T-helper 17 cell (primary cell): Measurements from ENCODE around the gene CD59. TPM values are rescaled to one million over a fixed set of nuclear protein-coding genes. Genes with fewer than 3 reads are reported as not detected.
A peak's percentile ranks its signal among the peaks of the same experiment; 100 is the strongest.

Experiments
- ATAC-seq: fragments of 150-1000 bp; cut with Tn5 transposase; 2 replicates; pipeline ENCODE4 v1.10.0; 2021; ENCODE audit warnings: mild to moderate bottlenecking, moderate library complexity
- DNase-seq, 3 donors: peaks; one replicate each; pipeline versions ENCODE4 v3.0.0 to v3.0.0-alpha.2; 2020 to 2021
- H3K9me3 ChIP-seq: one replicate; pipeline ENCODE4 v1.7.0; 2013; ENCODE audit warnings: low read length, mild to moderate bottlenecking; ENCODE audit not compliant: control insufficient read depth, poor library complexity, severe bottlenecking
- H3K27ac Mint-ChIP-seq: one replicate; pipeline ENCODE4 v1.8.0; 2022; ENCODE audit warnings: mild to moderate bottlenecking, moderate library complexity, mixed read lengths
- H3K27me3 Mint-ChIP-seq: one replicate; pipeline ENCODE4 v1.8.0; 2022; ENCODE audit warnings: mixed read lengths
- H3K36me3 Mint-ChIP-seq: one replicate; pipeline ENCODE4 v1.8.0; 2022; ENCODE audit warnings: low read depth, mixed read lengths
- H3K4me1 Mint-ChIP-seq: one replicate; pipeline ENCODE4 v1.8.0; 2022; ENCODE audit warnings: mild to moderate bottlenecking, mixed read lengths
- H3K4me3 Mint-ChIP-seq: one replicate; pipeline ENCODE4 v1.8.0; 2022; ENCODE audit warnings: mild to moderate bottlenecking, moderate library complexity, mixed read lengths
- total RNA-seq, 4 donors: library from RNA in 2 of 4; stranded (reverse) in 2 of 4; gene quantifications; one replicate each; pipeline ENCODE4 v1.2.3 and lab custom pipeline; 2022 to 2026

Gene CD59
- total RNA-seq, 2 donors from 2014 or later: 48.7 to 53.6 TPM

GRCh38 chr11:33770236-33770635 lies 34.0 kb upstream of the CD59 start:
- Mint-ChIP-seq H3K27ac (peak overlapping the region; percentile 79), H3K27me3 (no peaks in the 10 kb centered on the region), H3K4me1 (peaks cover 33% of the 10 kb centered on the region), H3K4me3 (no peak overlapping the region), H3K36me3 (peaks cover 15% of the 10 kb centered on the region)
- DNase-seq (no peak), ATAC-seq (no peak)
- H3K9me3 ChIP-seq: no peaks in the 10 kb centered on the region

GRCh38 chr11:33769542-33769941 lies 33.3 kb upstream of the CD59 start:
- H3K9me3 ChIP-seq: no peaks in the 10 kb centered on the region
- no peaks in the 10 kb centered on the region for H3K27me3 Mint-ChIP-seq
- DNase-seq (no peak), ATAC-seq (no peak)
- H3K36me3 Mint-ChIP-seq: peaks cover 19% of the 10 kb centered on the region
- no peak overlapping the region for H3K27ac Mint-ChIP-seq
- no peak overlapping the region for H3K4me3 Mint-ChIP-seq
- H3K4me1 Mint-ChIP-seq: peaks cover 31% of the 10 kb centered on the region

- H3K9me3 ChIP-seq: no peaks in the 10 kb centered on the region
- peaks cover 17% of the 10 kb centered on the region for H3K36me3 Mint-ChIP-seq
- no peaks in the 10 kb centered on the region for H3K27me3 Mint-ChIP-seq
- DNase-seq: no peak
- no peak for ATAC-seq
- no peak overlapping the region for H3K27ac Mint-ChIP-seq
- peaks cover 22% of the 10 kb centered on the region for H3K4me1 Mint-ChIP-seq
- no peak overlapping the region for H3K4me3 Mint-ChIP-seq
These were observed 31.4 kb upstream of the CD59 start for GRCh38 chr11:33767624-33768023.

- DNase-seq (no peak), ATAC-seq (no peak)
- Mint-ChIP-seq H3K36me3 (peaks cover 14% of the 10 kb centered on the region), H3K27me3 (no peaks in the 10 kb centered on the region), H3K4me1 (peaks cover 18% of the 10 kb centered on the region), H3K4me3 (no peak overlapping the region), H3K27ac (no peak overlapping the region)
- no peaks in the 10 kb centered on the region for H3K9me3 ChIP-seq
These were observed 29.9 kb upstream of the CD59 start for GRCh38 chr11:33766085-33766484.

- peaks cover 18% of the 10 kb centered on the region for H3K36me3 Mint-ChIP-seq
- no peak overlapping the region for H3K27ac Mint-ChIP-seq
- no peak overlapping the region for H3K4me3 Mint-ChIP-seq
- DNase-seq (no peak), ATAC-seq (no peak)
- peaks cover 17% of the 10 kb centered on the region for H3K4me1 Mint-ChIP-seq
- H3K27me3 Mint-ChIP-seq: no peaks in the 10 kb centered on the region
- no peaks in the 10 kb centered on the region for H3K9me3 ChIP-seq
These were observed 25.2 kb upstream of the CD59 start for GRCh38 chr11:33761471-33761870.

GRCh38 chr11:33753304-33753967 lies 17.2 kb upstream of the CD59 start:
- H3K4me3 Mint-ChIP-seq: no peak overlapping the region
- H3K27me3 Mint-ChIP-seq: no peaks in the 10 kb centered on the region
- DNase-seq: no peak
- ATAC-seq: no peak
- H3K4me1 Mint-ChIP-seq: peaks cover 3% of the 10 kb centered on the region
- no peaks in the 10 kb centered on the region for H3K9me3 ChIP-seq
- H3K27ac Mint-ChIP-seq: no peak overlapping the region
- peaks cover 4% of the 10 kb centered on the region for H3K36me3 Mint-ChIP-seq

GRCh38 chr11:33751878-33752277 lies 15.7 kb upstream of the CD59 start:
- peaks cover 3% of the 10 kb centered on the region for H3K4me1 Mint-ChIP-seq
- H3K4me3 Mint-ChIP-seq: no peak overlapping the region
- ATAC-seq: no peak
- H3K9me3 ChIP-seq: no peaks in the 10 kb centered on the region
- peaks cover 3% of the 10 kb centered on the region for H3K36me3 Mint-ChIP-seq
- DNase-seq: no peak
- H3K27me3 Mint-ChIP-seq: no peaks in the 10 kb centered on the region
- H3K27ac Mint-ChIP-seq: no peak overlapping the region

GRCh38 chr11:33747979-33748378 lies 11.8 kb upstream of the CD59 start:
- DNase-seq (no peak), ATAC-seq (no peak)
- Mint-ChIP-seq H3K4me3 (no peak overlapping the region), H3K27ac (no peak overlapping the region), H3K36me3 (peaks cover 2% of the 10 kb centered on the region), H3K4me1 (peaks cover 3% of the 10 kb centered on the region), H3K27me3 (no peaks in the 10 kb centered on the region)
- H3K9me3 ChIP-seq: no peaks in the 10 kb centered on the region

- H3K36me3 Mint-ChIP-seq: peaks cover 4% of the 10 kb centered on the region
- H3K27ac Mint-ChIP-seq: peak overlapping the region; percentile 14
- H3K4me1 Mint-ChIP-seq: peaks cover 10% of the 10 kb centered on the region
- H3K27me3 Mint-ChIP-seq: no peaks in the 10 kb centered on the region
- H3K9me3 ChIP-seq: no peaks in the 10 kb centered on the region
- ATAC-seq (no peak), DNase-seq (no peak)
- H3K4me3 Mint-ChIP-seq: no peak overlapping the region
These were observed 7.1 kb upstream of the CD59 start for GRCh38 chr11:33743291-33743690.

- no peaks in the 10 kb centered on the region for H3K9me3 ChIP-seq
- H3K27ac Mint-ChIP-seq: peak overlapping the region; percentile 14
- H3K27me3 Mint-ChIP-seq: no peaks in the 10 kb centered on the region
- H3K36me3 Mint-ChIP-seq: peaks cover 4% of the 10 kb centered on the region
- DNase-seq (no peak), ATAC-seq (peak; percentile 72)
- peaks cover 13% of the 10 kb centered on the region for H3K4me1 Mint-ChIP-seq
- H3K4me3 Mint-ChIP-seq: no peak overlapping the region
These were observed 6.1 kb upstream of the CD59 start for GRCh38 chr11:33742249-33742851.

GRCh38 chr11:33741806-33742205 lies 5.6 kb upstream of the CD59 start:
- peaks cover 4% of the 10 kb centered on the region for H3K36me3 Mint-ChIP-seq
- H3K4me3 Mint-ChIP-seq: no peak overlapping the region

GRCh38 chr11:33737362-33737821 lies 1.2 kb upstream of the CD59 start:
- Mint-ChIP-seq H3K4me3 (peak overlapping the region; percentile 91), H3K27me3 (no peaks in the 10 kb centered on the region), H3K36me3 (peaks cover 2% of the 10 kb centered on the region), H3K4me1 (peaks cover 35% of the 10 kb centered on the region), H3K27ac (peak overlapping the region; percentile 92)
- ATAC-seq (no peak), DNase-seq (no peak)
- H3K9me3 ChIP-seq: no peaks in the 10 kb centered on the region

More at GRCh38 chr11:33741806-33742205, 5.6 kb upstream of the CD59 start:
- DNase-seq: no peak
- no peak for ATAC-seq
- peaks cover 16% of the 10 kb centered on the region for H3K4me1 Mint-ChIP-seq
- no peaks in the 10 kb centered on the region for H3K27me3 Mint-ChIP-seq
- H3K27ac Mint-ChIP-seq: no peak overlapping the region
- H3K9me3 ChIP-seq: no peaks in the 10 kb centered on the region

- ATAC-seq (peak; percentile 65), DNase-seq (peak; percentile 18 to 26 (median 25))
- Mint-ChIP-seq H3K27me3 (no peaks in the 10 kb centered on the region), H3K36me3 (no peaks in the 10 kb centered on the region), H3K4me1 (peaks cover 40% of the 10 kb centered on the region), H3K27ac (peak overlapping the region; percentile 92), H3K4me3 (peak overlapping the region; percentile 91)
- no peaks in the 10 kb centered on the region for H3K9me3 ChIP-seq
These were observed 714 bp downstream of the CD59 start for GRCh38 chr11:33735271-33736147.
